GM21515 (cell line): ENCODE data around the gene TSG101.

Source experiments
- ATAC-seq: cut with Tn5 transposase; IDR thresholded peaks from one replicate; pipeline ENCODE4 v1.9.1; 2021; ENCODE audit not compliant: unreplicated experiment

Gene TSG101

DNA sequence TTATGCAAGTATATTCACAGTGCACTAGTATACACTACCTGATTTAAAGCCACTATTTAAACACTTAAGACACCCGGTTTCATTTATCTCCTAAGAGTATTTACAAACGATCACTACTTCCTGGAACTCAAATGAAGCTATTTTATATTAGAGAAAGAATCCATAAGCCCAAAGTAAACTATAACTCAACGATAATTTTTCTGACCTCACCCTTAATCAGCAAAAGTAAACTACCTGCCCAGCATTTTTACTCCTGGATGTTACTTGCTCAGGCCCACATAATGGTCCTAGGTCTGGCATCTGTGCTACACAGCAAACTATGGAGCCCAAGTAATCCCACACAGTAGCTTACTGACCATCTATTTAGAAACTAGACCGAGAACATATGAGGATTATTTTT lies 33.4 kb downstream of the TSG101 start:
- ATAC-seq: no peak

DNA sequence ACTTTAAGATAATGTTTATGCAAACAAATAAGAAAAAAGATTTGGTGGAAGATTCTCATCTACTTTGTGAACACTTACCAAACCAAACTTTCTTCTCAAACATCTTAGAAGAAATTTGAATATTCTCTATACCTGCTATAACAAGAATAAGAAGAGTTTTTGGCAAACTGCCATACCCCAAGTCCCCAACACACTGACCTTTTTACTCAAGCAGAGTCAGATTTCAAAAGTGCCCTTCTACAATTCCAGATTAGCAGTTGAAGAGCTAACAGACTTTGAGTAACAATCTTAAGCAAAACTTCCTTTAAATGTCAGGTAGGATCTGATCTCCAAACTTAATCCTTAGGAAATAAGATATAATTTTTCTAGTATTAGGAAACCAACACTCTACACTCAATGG lies 33.9 kb downstream of the TSG101 start:
- ATAC-seq: no peak

DNA sequence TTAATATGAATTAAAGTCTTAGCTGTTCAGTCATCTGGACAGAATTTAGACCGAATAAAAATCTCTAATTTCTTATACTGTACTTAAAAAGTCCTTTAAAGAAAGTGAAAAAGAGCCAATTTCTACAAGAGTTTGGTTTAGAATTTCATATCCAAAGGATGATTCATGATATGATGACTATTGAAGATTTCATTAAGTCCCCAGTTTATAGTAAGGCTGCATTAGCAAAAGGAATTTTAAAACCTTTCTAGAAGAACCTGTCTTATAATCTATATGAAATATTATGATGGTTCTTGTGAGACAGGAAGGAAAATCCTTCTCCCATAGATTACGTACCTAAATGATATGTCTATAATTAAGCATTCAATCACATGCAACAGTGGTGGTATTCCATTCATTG lies 34.8 kb downstream of the TSG101 start:
- ATAC-seq: no peak

DNA sequence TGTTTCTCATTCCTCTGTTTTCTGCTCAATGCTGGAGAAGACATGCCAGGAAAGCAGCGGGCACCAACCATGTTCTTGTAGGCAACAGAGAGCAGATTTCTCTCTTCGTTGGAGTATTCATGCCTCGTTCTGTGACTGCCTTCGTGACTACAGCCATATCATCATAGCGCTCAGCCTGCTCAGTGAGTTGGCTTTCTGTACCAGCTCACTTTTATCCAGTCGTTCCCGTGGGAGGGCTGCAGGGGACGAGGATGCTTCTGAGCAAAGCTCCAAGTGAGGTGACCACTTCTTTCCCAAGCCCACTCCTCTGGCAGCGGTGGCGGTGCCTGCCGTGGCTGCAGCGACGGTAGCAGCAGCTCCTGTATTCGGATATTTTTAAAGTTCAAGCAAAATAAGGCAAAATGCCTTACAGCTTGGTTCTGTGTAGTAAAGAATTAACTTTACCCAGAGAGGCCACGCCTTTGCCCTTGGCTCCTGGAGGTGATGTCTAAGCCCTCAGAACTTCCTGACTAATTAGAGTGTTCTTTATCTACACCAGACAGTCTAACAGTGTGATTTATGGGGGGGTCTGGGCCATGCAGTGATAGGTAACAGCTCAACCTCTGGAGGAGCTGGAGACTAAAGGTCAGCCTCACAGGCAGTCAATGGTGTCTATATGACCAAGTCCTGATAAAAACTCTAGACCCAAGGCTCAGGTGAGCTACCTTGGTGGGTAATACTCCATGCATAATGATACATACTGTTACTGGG lies 35.8 kb downstream of the TSG101 start:
- no peak for ATAC-seq

DNA sequence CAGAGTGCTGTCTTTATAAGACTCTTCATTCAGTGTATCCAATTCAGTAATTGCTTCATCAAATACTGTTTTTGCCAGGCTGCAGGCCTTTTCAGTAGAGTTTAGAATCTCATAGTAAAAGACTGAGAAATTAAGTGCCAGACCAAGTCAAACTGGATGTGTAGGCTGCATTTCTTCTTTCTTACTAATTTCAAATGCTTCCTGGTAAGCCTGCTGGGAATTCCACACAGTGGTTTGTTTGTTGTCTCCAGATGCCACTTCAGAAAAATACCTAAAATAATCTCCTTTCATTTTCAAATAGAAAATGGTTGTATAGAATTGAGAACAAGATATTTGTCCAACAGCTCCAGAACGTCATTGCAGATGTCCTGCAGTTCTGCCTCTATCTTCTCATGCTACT lies 36.4 kb downstream of the TSG101 start:
- ATAC-seq: no peak

DNA sequence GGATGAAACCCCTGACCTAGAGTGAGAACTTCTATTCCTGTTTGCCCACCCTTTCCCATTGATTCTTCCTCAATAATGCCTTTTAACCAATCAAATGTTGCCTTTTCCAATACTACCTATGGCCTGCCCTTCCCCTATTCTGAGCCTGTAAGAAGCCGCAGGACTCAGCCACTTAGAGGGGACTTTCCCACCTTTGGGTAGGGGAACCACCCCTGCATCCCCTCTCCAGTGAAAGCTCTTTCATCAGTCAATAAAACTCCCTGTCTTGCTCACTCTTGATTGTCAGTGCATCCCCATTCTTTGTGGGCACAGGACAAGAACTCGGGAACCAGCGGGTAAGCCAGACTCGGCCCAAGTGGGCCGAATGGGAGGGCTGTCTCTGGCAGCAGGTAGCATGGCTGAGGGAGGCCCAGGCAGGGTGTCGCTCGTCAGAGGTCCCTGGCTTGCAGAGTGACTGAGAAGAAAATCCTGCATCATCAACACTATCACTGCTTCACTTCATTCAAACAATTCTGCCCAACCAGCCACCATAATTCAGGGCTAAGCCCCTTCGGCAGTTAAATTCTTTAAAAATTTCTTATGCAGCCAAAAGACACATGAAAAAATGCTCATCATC lies 40.7 kb downstream of the TSG101 start:
- no peak for ATAC-seq

DNA sequence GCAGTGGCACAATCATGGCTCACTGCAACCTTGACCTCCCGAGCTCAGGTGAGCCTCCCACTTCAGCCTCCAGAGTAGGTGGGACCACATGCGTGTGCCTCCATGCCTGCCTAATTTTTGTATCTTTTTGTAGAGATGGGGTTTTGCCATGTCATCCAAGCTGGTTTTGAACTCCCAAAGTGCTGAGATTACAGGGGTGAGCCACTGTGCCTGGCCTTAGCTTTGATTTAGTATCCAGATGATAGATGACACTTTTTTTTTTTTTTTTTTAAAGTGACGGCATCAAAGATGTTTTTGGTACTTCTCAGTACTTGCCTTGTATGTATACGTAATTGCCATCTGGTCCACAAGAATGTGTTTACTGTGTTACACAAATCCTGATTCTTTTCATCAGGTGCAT lies 47.7 kb downstream of the TSG101 start:
- ATAC-seq: no peak

DNA sequence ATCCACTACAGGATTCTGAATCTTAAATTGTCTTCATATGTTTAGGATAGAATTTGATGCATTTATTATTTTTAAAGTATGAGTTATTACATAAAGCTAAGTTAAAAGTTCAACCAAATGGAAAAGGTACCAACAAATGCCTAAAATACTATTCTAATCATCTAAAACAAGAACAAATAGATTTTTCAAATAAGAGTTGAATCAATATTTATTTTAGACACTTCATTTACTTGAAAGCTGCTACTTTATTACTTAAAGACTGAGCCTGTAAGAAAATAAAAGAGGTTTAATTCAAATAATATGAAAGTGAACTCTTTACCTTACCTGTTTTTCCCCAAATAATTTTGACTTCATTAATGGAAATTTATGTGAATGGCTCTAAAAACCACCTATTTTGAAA lies 54.2 kb downstream of the TSG101 start:
- ATAC-seq: no peak

DNA sequence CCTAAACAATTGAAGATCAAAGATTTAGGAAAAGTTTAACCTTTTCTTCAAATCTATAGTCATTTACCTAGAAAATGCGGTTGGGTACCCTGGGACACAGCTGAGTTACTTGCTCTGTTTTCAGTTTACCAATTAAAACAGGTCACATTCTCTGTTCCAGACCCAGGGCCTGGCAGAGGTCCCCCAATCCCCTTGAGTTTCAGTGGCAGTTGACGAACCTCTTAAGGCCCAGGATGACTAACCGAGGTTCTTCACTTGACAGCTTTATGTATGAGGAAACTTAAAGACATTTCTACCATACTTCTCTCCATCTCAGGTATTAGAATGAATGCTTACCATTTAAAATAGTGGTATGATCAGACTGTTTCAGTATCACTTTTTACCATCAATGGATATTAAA lies 54.7 kb downstream of the TSG101 start:
- no peak for ATAC-seq

DNA sequence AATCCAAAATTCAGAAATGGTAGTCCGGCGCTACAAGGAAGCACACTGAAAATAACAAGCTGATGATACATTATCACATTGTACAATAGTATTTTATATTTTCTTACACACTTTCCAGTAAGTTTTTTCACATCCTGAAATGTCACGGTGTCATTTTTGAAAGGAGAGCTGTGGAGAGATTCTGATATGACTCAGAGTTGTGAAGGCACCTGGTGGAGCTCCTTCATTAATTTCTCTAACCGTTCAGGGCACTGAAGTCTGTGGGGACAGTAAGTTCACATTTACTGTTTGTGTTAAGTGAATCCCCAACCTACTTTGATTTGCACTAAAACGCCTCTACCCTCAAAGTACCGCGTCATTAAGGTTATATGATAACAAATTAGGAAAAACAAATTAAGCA lies 57.8 kb downstream of the TSG101 start:
- no peak for ATAC-seq

DNA sequence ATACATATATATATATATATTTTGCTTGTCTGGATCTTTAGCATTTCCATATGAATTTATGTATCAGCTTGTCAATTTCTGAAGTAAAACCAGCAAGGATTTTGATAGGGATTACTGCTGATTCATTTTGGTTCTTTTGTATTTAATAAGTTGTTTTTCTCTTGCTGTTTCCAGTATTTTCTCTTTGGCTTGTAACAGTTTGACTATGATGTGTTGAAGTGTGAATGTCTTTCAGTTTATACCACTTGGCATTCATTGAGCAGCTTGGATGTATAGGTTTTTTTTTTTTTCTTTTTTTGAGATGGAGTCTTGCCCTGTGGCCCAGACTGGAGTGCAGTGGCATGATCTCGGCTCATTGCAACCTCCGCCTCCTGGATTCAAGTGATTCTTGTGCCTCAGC lies 58.7 kb downstream of the TSG101 start:
- ATAC-seq: no peak

DNA sequence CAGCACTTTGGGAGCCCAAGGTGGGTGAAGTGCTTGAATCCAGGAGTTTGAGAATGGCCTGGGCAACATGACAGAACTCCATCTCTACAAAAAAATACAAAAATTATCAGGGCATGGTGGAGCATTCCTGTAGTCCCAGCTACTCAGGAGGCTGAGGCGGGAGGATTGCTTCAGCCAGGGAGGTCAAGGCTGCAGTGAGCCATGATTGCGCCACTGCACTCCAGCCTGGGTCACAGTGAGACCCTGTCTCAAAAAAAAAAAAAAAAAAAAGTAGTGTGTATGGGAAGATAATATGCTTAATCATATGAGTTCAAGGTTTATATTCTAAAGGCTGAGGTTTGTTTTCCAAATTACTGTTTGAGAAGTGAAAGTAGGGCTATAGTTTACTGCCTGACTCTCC lies 60.3 kb downstream of the TSG101 start:
- no peak for ATAC-seq

DNA sequence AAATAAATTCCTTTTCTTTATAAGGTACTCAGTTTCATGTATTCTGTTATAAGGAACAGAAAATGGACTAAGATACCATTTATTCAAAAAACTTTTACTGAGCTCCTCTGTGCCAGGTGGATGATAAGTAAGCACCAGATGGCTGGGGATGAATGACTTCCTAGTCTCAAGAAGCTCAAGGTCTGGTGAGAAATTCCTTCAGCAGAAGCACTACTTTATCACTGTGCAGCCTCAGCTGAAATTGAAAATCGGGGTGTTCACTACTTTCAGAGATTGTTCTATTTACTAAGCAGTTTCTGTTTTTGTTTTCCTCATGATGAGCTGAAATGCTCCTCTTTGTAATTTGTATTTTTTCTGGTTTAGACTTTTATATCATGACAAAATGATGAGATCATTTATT lies 63.3 kb downstream of the TSG101 start:
- peak; percentile 61 for ATAC-seq

DNA sequence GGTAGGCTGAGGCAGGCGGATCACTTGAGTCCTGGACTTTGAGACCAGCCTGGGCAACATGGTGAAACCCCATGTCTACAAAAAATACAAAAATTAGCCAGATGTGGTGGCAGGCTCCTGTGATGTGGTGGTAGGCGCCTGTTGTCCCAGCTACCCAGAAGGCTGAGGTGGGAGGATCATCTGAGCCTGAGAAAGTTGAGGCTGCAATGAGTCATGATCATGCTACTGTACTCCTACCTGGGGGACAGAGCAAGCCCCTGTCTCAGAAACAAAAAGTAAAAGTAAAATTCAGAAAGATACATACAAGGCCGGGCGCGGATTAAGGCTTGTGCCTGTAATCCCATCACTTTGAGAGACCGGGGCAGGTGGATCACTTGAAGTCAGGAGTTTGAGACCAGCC lies 64.8 kb downstream of the TSG101 start:
- ATAC-seq: no peak

DNA sequence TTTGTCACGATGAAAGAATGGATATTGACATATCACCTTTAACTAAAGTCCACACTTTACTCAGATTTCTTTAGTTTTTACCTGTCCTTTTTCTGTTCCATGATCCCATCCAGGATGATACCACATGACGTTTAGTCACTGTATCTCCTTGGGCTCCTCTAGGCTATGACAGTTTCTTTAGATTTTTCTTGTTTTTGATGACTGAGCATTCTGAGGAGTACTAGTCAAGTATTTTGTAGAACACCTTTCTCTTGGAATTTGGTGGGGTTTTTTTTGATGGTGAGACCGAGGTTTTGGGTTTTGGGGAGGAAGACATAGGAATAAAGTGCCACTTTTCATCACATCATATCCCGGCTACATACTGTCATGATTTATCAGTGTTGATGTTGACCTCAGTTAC lies 67.1 kb downstream of the TSG101 start:
- no peak for ATAC-seq

DNA sequence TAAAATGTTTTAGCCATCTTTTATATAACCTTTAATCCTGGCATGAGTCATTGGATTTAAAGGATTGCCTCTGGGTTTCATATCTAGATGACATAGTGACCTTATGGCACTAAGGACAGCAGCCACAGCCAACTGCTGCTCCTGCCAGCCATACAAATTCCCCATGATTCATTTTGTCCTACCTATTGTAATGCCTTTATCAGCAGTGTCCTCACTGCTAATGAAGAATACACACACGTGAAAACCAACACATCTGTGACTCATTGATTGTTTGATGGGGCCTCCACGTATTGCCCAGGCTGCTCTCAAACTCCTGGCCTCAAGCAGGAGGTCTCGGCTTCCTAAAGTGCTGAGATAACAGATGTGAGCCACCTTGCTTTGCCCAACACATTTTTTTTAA lies 69.3 kb downstream of the TSG101 start:
- ATAC-seq: no peak

DNA sequence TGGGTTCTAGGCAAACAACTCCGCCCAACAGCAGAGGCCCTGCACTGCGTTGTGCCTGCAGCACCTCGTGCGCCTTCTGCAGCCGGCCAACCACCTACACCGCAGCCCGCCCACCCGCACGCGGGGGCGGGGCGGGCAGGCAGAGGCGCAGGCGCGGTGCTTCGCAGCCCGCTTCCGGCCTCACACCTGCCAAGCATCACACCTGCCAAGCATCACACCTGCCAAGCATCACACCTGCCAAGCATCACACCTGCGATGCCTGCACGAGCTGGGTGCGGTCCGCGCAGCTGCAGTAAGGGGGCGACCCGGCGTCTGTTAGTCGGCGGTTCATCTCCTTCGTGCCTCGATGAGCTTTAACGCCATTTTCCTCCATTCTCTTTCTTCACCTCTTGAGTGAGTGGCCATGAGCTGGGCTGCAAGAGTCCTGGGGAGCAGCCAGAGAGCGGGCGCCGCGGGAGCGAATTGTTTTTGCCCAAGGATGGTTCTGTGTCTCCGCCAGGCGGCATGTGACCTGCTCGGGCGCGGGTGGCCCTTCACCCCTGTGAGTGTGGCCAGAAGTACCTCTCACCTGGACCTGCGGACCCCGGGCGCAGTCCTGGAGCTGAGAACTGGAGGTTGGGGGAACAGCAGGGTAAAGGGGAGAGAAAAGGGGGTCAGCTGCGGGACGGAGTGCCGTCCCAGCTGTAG lies 70.9 kb downstream of the TSG101 start, which contains the start of gene LDHAL6A:
Gene LDHAL6A (plus strand): TSS at position 171 of the 687 bp plus-strand sequence. CDS start 825 bp downstream, outside the sequence.
- ATAC-seq: no peak

DNA sequence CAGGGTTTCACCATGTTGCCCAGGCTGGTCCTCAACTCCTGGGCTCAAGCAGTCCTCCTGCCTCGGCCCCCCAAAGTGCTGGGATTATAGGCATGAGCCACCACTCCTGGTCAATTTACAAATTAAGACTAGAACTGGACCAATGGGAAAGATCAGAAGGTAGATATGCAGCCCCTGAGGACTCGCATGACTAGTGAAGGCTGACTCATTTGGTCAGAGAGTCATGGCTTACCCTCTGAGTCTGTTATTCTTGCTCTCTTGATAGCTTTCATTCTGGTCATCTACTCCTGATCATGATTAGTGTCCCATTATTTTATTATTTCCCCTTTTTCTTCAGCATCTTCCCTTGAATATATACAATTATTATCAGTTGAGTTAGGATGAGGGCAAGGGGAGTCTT lies 73.8 kb downstream of the TSG101 start:
- no peak for ATAC-seq

DNA sequence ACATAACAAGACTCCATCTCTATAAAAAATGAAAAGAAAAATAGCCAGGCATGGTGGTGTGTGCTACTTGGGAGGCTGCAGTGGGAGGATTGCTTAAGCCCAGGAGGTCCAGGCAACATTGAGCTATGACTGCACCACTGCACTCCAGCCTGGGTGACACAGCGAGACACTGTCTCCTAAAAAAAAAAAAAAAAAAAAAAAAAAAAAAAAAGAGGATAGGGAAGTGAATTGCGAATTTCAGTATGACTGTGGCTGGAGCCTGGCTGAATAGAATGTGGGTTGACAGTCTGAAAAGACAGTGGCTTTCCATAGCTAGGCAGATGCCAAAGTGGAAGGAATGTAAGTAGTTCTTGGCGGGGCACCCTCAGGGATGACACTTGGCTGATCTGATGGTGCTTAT lies 77.5 kb downstream of the TSG101 start:
- no peak for ATAC-seq

DNA sequence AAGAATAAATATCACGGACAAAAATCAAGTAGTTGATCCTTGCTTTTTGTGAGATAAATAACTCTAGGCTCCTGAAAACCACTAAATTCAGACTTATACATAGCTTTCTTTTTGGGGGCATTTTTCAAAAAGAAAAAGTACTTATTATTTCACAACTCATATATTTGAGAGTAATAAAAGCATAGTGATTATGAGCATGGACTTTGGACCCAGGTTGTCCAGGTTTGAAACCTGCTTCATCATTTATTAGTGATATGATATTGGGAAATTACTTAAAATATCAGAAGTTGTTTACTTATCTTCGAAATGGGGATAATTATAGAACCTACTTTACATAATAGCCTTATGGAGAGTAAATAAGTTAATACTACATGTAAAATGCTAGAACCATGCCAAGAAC lies 88.1 kb downstream of the TSG101 start:
- no peak for ATAC-seq
